Thyroid gland (tissue), 4 donors: ENCODE measurements around the gene ECHS1. TPM values are rescaled to one million over a fixed set of nuclear protein-coding genes. Genes with fewer than 3 reads are reported as not detected.

Source experiments
- DNase-seq, 2 donors: peaks; one replicate each; pipeline ENCODE4 v3.0.0-alpha.2; 2019
- H3K27ac ChIP-seq, 3 donors: fragments of 200-600 bp; sonication (generic); 1 replicate in 2 of 3; 2 replicates in 1 of 3; pipeline ENCODE4 v1.5.1; 2016 to 2019; ENCODE audit warnings: mild to moderate bottlenecking in 1 of 3, moderate library complexity in 1 of 3
- H3K27me3 ChIP-seq: fragments of 200-600 bp; sonication (generic); one replicate; pipeline ENCODE4 v1.5.1; 2019
- H3K36me3 ChIP-seq, 2 donors: fragments of 200-600 bp; sonication (generic); one replicate each; pipeline ENCODE4 v1.5.1; 2016 to 2019
- H3K4me1 ChIP-seq, 2 donors: fragments of 200-600 bp; sonication (generic); one replicate each; pipeline ENCODE4 v1.5.1; 2017 to 2019
- H3K4me3 ChIP-seq, 3 donors: fragments of 200-600 bp; sonication (generic); replicated peaks in 1 of 3; 1 replicate in 2 of 3; 2 replicates in 1 of 3; pipeline ENCODE4 v1.5.1; 2016; ENCODE audit warnings: mild to moderate bottlenecking in 1 of 3
- H3K9me3 ChIP-seq: fragments of 200-600 bp; sonication (generic); one replicate; pipeline ENCODE4 v1.5.1; 2017
- CTCF ChIP-seq, 6 experiments: fragments of 200-600 bp in 3 of 6; fragments of 450-650 bp in 3 of 6; sonication (generic) in 3 of 6; IDR thresholded peaks; one replicate each; pipeline ENCODE4 v1.5.1; 2016 to 2019; ENCODE audit warnings: antibody characterized with exemption in 6 of 6, mild to moderate bottlenecking in 2 of 6, inconsistent platforms in 1 of 6, moderate library complexity in 1 of 6
- POLR2A ChIP-seq, 2 donors: fragments of 450-650 bp; IDR thresholded peaks; one replicate each; pipeline ENCODE4 v1.6.1; 2017; ENCODE audit warnings: antibody characterized with exemption in 2 of 2, mild to moderate bottlenecking in 2 of 2, moderate library complexity in 1 of 2
- WGBS, 2 donors: methylation state at CpG; one replicate each; pipeline ENCODE4 v1.1.5; 2017; 5-methylcytosine and 5-hydroxymethylcytosine counted together
- intact Hi-C: fragments of 100-400 bp; cut with DNase I; formaldehyde crosslinking; loops from one replicate; pipeline ENCODE4 v1.15.1; 2023
- total RNA-seq, 4 donors: library from RNA; depleted of rRNA; stranded (reverse); fragments of >200 nt; gene quantifications; one replicate each; pipeline ENCODE4 v1.2.3, GENCODE V29; 2016

Gene ECHS1
- total RNA-seq, 4 donors from 2014 or later: 73.9 to 135 (median 99.5) TPM

- H3K4me3 ChIP-seq: no peak overlapping the region
- intact Hi-C loops: no loop called here
- 90 to 94% methylated on average over 5 of the region's 5 CpGs for WGBS, 2 donors
- DNase-seq: no peak
- no peaks in the 10 kb centered on the region for H3K9me3 ChIP-seq
- peaks cover 29 to 33% of the 10 kb centered on the region in 2 donors for H3K36me3 ChIP-seq
- TF ChIP-seq CTCF (IDR thresholded peaks at IDR 0.05) (no peak), POLR2A (IDR thresholded peaks at IDR 0.05) (no peak)
- H3K4me1 ChIP-seq: peaks cover 0 to 15% of the 10 kb centered on the region in 2 donors
- H3K27me3 ChIP-seq: no peaks in the 10 kb centered on the region
- H3K27ac ChIP-seq: no peak overlapping the region
Observed at GRCh38 chr10:133361227-133361626, 11.9 kb downstream of the ECHS1 start.

- Histone ChIP-seq H3K4me3 (no peak overlapping the region), H3K9me3 (no peaks in the 10 kb centered on the region), H3K4me1 (peaks cover 0 to 15% of the 10 kb centered on the region in 2 donors), H3K27ac (no peak overlapping the region), H3K36me3 (peaks cover 19 to 24% of the 10 kb centered on the region in 2 donors), H3K27me3 (no peaks in the 10 kb centered on the region)
- intact Hi-C loops: no loop called here
- no peak for DNase-seq
- TF ChIP-seq CTCF (IDR thresholded peaks at IDR 0.05) (no peak), POLR2A (IDR thresholded peaks at IDR 0.05) (no peak)
- 83% methylated on average over 17 of the region's 17 CpGs for WGBS, 2 donors
Observed at GRCh38 chr10:133359972-133360610, 13.1 kb downstream of the ECHS1 start.

- intact Hi-C loops: no loop called here
- H3K27me3 ChIP-seq: no peaks in the 10 kb centered on the region
- H3K36me3 ChIP-seq: peaks cover 14 to 19% of the 10 kb centered on the region in 2 donors
- no peaks in the 10 kb centered on the region for H3K9me3 ChIP-seq
- peak; percentile 52 to 62 for DNase-seq
- H3K4me3 ChIP-seq: no peak overlapping the region
- H3K27ac ChIP-seq: no peak overlapping the region
- TF ChIP-seq CTCF (IDR thresholded peaks at IDR 0.05) (no peak), POLR2A (IDR thresholded peaks at IDR 0.05) (no peak)
- peaks cover 0 to 15% of the 10 kb centered on the region in 2 donors for H3K4me1 ChIP-seq
- 34 to 54% methylated on average over 6 of the region's 6 CpGs for WGBS, 2 donors
Observed at GRCh38 chr10:133359554-133359971, 13.6 kb downstream of the ECHS1 start.

- peaks cover 0 to 15% of the 10 kb centered on the region in 2 donors for H3K4me1 ChIP-seq
- no peak overlapping the region for H3K4me3 ChIP-seq
- intact Hi-C loops: no loop called here
- H3K36me3 ChIP-seq: peaks cover 7 to 13% of the 10 kb centered on the region in 2 donors
- no peak for TF ChIP-seq CTCF (IDR thresholded peaks at IDR 0.05)
- no peak overlapping the region for H3K27ac ChIP-seq
- H3K9me3 ChIP-seq: no peaks in the 10 kb centered on the region
- WGBS, 2 donors: 91% methylated on average over 10 to 11 of the region's 11 CpGs
- DNase-seq: no peak
- no peaks in the 10 kb centered on the region for H3K27me3 ChIP-seq
Observed at GRCh38 chr10:133358925-133359310, 14.2 kb downstream of the ECHS1 start.

GRCh38 chr10:133358162-133358924 is 14.8 kb downstream of the ECHS1 start:
- no peak overlapping the region for H3K27ac ChIP-seq
- peaks cover 7 to 13% of the 10 kb centered on the region in 2 donors for H3K36me3 ChIP-seq
- DNase-seq: no peak
- no peaks in the 10 kb centered on the region for H3K27me3 ChIP-seq
- no peak overlapping the region for H3K4me3 ChIP-seq
- 99 to 100% methylated on average over 7 to 9 of the region's 41 CpGs for WGBS, 2 donors
- H3K4me1 ChIP-seq: peaks cover 0 to 15% of the 10 kb centered on the region in 2 donors
- TF ChIP-seq CTCF (IDR thresholded peaks at IDR 0.05) (no peak), POLR2A (IDR thresholded peaks at IDR 0.05) (no peak)
- no peaks in the 10 kb centered on the region for H3K9me3 ChIP-seq
- intact Hi-C loops: no loop called here
